Suprapubic skin (tissue), 4 donors: ENCODE measurements around the gene GTPBP6. TPM values are rescaled to one million over a fixed set of nuclear protein-coding genes. Genes with fewer than 3 reads are reported as not detected.

Source experiments
- DNase-seq, 2 donors: peaks; one replicate each; pipeline ENCODE4 v3.0.0-alpha.2; 2019; ENCODE audit warnings: low spot score in 2 of 2
- H3K27ac ChIP-seq: fragments of 200-600 bp; sonication (generic); one replicate; pipeline ENCODE4 v1.5.1; 2019
- H3K27me3 ChIP-seq: fragments of 200-600 bp; sonication (generic); one replicate; pipeline ENCODE4 v1.5.1; 2019
- H3K36me3 ChIP-seq: fragments of 200-600 bp; sonication (generic); one replicate; pipeline ENCODE4 v1.5.1; 2019
- H3K4me1 ChIP-seq: fragments of 200-600 bp; sonication (generic); one replicate; pipeline ENCODE4 v1.5.1; 2019
- H3K4me3 ChIP-seq: fragments of 200-600 bp; sonication (generic); one replicate; pipeline ENCODE4 v1.5.1; 2019; ENCODE audit warnings: mild to moderate bottlenecking
- H3K9me3 ChIP-seq: fragments of 200-600 bp; sonication (generic); one replicate; pipeline ENCODE4 v1.5.1; 2019
- CTCF ChIP-seq, 2 donors: fragments of 200-600 bp in 1 of 2; fragments of 450-650 bp in 1 of 2; sonication (generic) in 1 of 2; IDR thresholded peaks; one replicate each; pipeline ENCODE4 v1.5.1; 2016 to 2019; ENCODE audit warnings: antibody characterized with exemption in 2 of 2, mild to moderate bottlenecking in 1 of 2, moderate library complexity in 1 of 2
- EP300 ChIP-seq: sonication (generic); formaldehyde crosslinking; IDR thresholded peaks from one replicate; pipeline ENCODE4 v1.6.1; 2017; ENCODE audit warnings: antibody characterized with exemption
- POLR2A ChIP-seq, 2 donors: fragments of 450-650 bp; IDR thresholded peaks; one replicate each; pipeline ENCODE4 v1.6.1; 2017; ENCODE audit warnings: antibody characterized with exemption in 2 of 2, mild to moderate bottlenecking in 2 of 2, moderate library complexity in 2 of 2
- POLR2AphosphoS5 ChIP-seq, 3 donors: sonication (generic); formaldehyde crosslinking; IDR thresholded peaks; one replicate each; pipeline ENCODE4 v1.6.1; 2017; ENCODE audit warnings: antibody characterized with exemption in 3 of 3
- WGBS: methylation state at CpG from one replicate; pipeline ENCODE4 v1.1.5; 2018; 5-methylcytosine and 5-hydroxymethylcytosine counted together
- total RNA-seq, 4 donors: library from RNA; depleted of rRNA; stranded (reverse); fragments of >200 nt; gene quantifications; one replicate each; pipeline ENCODE4 v1.1.0, GENCODE V29; 2016

GTPBP6 gene
- total RNA-seq, 4 donors from 2014 or later: 29.7 to 36.4 (median 34.3) TPM

- Histone ChIP-seq H3K27me3 (peaks cover 8% of the 10 kb centered on the region), H3K36me3 (no peaks in the 10 kb centered on the region), H3K4me3 (no peak overlapping the region), H3K27ac (no peak overlapping the region), H3K4me1 (no peaks in the 10 kb centered on the region), H3K9me3 (no peaks in the 10 kb centered on the region)
- 100% methylated on average over 2 of the region's 28 CpGs for WGBS
- no peak for DNase-seq
- TF ChIP-seq POLR2AphosphoS5 (IDR thresholded peaks at IDR 0.05) (no peak), POLR2A (IDR thresholded peaks at IDR 0.05) (no peak), EP300 (no peak), CTCF (IDR thresholded peaks at IDR 0.05) (no peak)
Observed at GRCh38 chrX:255923-256331, 62.7 kb downstream of the GTPBP6 start.

Other genes starting within 250 kb of the GTPBP6 start
- 10 to 100 TPM; 22.4 to 78.3 (median 54.2) TPM for gene PLCXD1, start 37.4 kb downstream of the GTPBP6 start, total RNA-seq
- 10 to 100 TPM; 31.8 to 79.6 (median 47.1) TPM for gene PPP2R3B, start 68.1 kb upstream of the GTPBP6 start, total RNA-seq